Esophagus muscularis mucosa (tissue), 3 donors: ENCODE results near the gene PLOD2.

Source experiments
- POLR2A ChIP-seq: fragments of 450-650 bp; IDR thresholded peaks from one replicate; pipeline ENCODE4 v1.6.1; 2017; ENCODE audit warnings: antibody characterized with exemption, moderate library complexity, mild to moderate bottlenecking, low read depth
- POLR2AphosphoS5 ChIP-seq, 2 donors: sonication (generic); formaldehyde crosslinking; IDR thresholded peaks; one replicate each; pipeline ENCODE4 v1.6.1; 2017; ENCODE audit warnings: antibody characterized with exemption in 2 of 2
- TF ChIP-seq, protein P1 (sequence below), 3 experiments: fragments of 200-600 bp in 2 of 3; fragments of 450-650 bp in 1 of 3; sonication (generic) in 2 of 3; IDR thresholded peaks; one replicate each; pipeline ENCODE4 v1.5.1; 2017 to 2019; ENCODE audit warnings: antibody characterized with exemption in 3 of 3, mild to moderate bottlenecking in 2 of 3, moderate library complexity in 1 of 3

DNA sequence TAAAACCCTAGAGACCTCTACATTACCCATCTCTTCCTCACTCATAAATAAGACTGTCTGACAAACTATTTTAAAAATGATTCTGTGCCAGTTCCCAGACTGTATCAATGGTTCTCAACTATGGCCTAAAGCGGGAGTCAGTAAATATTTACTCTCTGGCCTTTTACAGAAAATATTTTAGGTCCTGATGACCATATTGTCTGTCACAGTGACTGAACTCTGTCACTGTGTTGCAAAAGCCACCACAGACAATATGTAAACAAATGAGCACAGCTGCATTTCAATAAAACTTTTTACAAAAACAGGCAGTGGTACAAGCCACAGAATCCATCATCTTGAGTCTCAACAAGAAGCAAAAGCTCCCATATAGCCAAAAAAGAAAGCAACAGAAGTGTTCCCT lies 45.4 kb downstream of the PLOD2 start:
- TF ChIP-seq, protein P1, sequence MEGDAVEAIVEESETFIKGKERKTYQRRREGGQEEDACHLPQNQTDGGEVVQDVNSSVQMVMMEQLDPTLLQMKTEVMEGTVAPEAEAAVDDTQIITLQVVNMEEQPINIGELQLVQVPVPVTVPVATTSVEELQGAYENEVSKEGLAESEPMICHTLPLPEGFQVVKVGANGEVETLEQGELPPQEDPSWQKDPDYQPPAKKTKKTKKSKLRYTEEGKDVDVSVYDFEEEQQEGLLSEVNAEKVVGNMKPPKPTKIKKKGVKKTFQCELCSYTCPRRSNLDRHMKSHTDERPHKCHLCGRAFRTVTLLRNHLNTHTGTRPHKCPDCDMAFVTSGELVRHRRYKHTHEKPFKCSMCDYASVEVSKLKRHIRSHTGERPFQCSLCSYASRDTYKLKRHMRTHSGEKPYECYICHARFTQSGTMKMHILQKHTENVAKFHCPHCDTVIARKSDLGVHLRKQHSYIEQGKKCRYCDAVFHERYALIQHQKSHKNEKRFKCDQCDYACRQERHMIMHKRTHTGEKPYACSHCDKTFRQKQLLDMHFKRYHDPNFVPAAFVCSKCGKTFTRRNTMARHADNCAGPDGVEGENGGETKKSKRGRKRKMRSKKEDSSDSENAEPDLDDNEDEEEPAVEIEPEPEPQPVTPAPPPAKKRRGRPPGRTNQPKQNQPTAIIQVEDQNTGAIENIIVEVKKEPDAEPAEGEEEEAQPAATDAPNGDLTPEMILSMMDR (IDR thresholded peaks at IDR 0.05): no peak
- no peak for TF ChIP-seq POLR2A
- no peak for TF ChIP-seq POLR2AphosphoS5 (IDR thresholded peaks at IDR 0.05)
